HG03135 (cell line): ENCODE results near the gene CTLA4.
"Not testable (repeated sequence)": the region's sequence is repeated elsewhere in the genome, so short reads cannot be mapped to it uniquely, and the experiment has no call there.

Experiments
- ATAC-seq: cut with Tn5 transposase; IDR thresholded peaks from one replicate; pipeline ENCODE4 v1.9.1; 2021; ENCODE audit warnings: mild to moderate bottlenecking, moderate library complexity; ENCODE audit not compliant: unreplicated experiment

CTLA4 gene

DNA sequence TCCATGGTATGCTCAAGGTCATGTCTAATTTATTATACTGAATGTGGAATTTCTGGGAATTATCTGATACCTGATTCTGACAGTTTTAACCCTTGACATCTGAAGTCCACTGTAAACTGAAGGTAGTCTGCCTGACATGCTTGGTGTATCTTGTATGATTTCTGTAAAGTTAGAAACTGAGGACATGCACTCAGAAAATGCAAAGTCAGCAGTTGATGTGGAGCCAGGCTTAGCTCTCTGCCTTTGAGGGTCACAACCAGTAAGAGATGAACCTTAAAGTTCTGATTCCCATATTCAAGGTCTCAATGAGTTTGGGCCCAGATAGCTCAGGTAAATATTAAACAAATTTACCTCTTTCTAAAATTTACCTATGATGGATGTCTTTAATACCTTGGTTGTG is 12.3 kb upstream of the CTLA4 start:
- ATAC-seq, result no peak

- no peak for ATAC-seq
These were observed 9.9 kb upstream of the CTLA4 start for GRCh38 chr2:203857656-203858055.

DNA sequence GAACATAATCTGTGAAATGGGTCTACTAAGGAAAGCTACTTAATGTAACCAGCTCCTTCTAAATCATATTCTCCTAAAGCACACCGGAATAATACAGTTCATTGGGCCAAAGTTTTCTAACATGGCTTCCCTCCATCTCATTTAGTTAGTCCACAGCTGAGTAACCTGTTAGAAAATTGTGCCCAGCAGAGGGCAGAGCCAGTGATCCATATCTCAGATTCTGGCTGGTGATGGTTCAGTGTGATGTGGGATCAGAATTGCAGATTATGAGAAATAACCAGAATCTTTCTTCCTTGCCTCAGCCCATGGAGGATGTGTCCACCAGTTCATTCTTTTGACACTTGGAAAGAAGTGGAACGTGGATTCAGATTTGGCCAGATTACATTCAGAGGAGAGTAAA is 9.4 kb upstream of the CTLA4 start:
- ATAC-seq, result no peak

- ATAC-seq, result no peak
These were observed 8.4 kb upstream of the CTLA4 start for GRCh38 chr2:203859030-203859789.

- ATAC-seq, result no peak
These were observed 6.4 kb upstream of the CTLA4 start for GRCh38 chr2:203861197-203861596.

DNA sequence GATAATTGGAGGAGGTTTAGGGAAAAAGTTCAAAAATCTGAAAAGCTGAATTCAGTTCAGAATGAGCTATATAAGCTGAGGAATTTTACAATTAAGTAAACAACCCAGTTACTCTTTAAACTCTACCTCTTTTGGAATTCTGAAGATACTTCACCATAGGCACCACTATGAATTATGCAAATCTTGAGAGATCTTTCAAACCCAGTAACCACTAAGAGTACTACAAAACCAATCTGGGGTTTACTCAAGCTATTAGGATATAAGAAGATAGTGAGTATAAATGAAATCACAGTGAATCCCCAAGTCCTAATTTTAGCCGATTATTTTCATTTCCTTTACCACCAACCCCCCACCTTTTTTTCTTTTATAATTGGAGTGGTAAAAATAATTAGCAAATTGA is 6.0 kb upstream of the CTLA4 start:
- no peak for ATAC-seq

GRCh38 chr2:203869223-203870042 is 1.9 kb downstream of the CTLA4 start:
- ATAC-seq, result no peak

- ATAC-seq, result no peak
These were observed 2.9 kb downstream of the CTLA4 start for GRCh38 chr2:203870481-203870880.

GRCh38 chr2:203870941-203871340 is 3.4 kb downstream of the CTLA4 start:
- ATAC-seq, result no peak

DNA sequence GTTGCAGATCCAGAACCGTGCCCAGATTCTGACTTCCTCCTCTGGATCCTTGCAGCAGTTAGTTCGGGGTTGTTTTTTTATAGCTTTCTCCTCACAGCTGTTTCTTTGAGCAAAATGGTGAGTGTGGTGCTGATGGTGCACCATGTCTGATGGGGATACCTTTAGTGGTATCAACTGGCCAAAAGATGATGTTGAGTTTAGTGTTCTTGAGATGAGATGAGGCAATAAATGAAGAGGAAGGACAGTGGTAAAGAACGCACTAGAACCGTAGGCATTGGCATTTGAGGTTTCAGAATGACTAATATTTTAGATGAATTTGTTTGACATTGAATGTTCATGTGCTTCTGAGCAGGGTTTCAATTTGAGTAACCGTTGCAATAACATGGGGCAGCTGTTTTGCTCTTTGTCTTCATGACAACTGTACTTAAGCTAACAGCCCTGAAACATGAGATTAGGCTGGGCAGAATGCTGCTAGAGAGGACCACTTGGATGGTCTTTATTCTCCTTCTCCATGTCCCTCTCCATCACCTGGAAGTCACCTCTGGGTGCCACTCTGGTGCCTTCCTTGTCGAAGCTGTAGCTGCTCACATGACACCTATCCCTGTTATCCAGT is 3.9 kb downstream of the CTLA4 start:
- ATAC-seq, result peak; percentile 96

- ATAC-seq, result no peak
These were observed 5.9 kb downstream of the CTLA4 start for GRCh38 chr2:203873461-203873860.

- no peak for ATAC-seq
These were observed 6.5 kb downstream of the CTLA4 start for GRCh38 chr2:203873921-203874631.

GRCh38 chr2:203875471-203875870 is 7.9 kb downstream of the CTLA4 start:
- ATAC-seq, result no peak

DNA sequence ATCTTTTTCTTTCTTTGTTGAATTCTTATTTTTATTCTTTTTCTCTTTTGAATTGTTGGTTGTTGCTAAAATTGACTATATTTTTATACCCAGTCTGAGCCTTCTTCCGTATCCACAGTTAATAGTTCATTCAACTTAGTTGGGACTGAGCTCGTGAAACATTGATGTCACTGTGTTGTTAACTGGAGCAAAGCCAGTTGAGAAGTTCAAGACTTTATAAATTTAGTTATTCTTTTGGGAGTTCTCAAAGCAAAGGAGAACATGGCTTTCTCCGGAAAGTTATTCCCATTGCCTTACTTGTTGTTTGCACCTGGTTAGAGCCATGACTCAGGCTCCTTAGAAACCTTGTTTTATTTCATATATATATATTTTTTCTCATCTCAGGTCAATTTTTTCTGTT is 8.8 kb downstream of the CTLA4 start:
- no peak for ATAC-seq

- no peak for ATAC-seq
These were observed 10.5 kb downstream of the CTLA4 start for GRCh38 chr2:203878063-203878462.

GRCh38 chr2:203880557-203881125 is 13.1 kb downstream of the CTLA4 start:
- no peak for ATAC-seq

GRCh38 chr2:203881185-203881584 is 13.6 kb downstream of the CTLA4 start:
- ATAC-seq, result not testable (repeated sequence)

GRCh38 chr2:203882551-203882950 is 15.0 kb downstream of the CTLA4 start:
- ATAC-seq, result no peak

DNA sequence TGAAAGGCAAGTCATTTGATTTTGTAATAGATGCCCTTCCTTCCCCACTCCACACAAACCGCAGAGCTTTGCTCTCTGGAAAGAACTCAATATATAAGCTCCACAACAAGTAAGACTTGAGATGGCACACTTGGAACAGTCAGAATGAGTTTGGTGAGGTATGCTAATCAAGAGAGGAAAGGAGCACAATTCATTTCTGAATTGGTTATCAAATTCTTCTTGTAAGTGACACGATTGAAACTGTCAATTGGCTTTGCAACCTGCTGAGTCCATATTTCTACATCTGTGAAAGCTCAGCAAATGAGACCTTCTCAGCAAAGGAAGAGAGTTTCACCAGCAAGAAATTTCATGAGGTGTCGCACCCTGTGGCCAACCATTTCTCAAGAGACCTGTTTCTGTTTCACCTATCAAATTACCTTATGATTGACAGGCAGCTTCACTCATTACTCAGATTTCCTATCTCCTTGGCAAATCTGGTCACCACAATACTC is 19.1 kb downstream of the CTLA4 start:
- ATAC-seq, result no peak

- ATAC-seq, result no peak
These were observed 20.1 kb downstream of the CTLA4 start for GRCh38 chr2:203887677-203888076.

- no peak for ATAC-seq
These were observed 22.0 kb downstream of the CTLA4 start for GRCh38 chr2:203889542-203889941.
